ENCODE measurements around the gene MED22. TPM values are rescaled to one million over a fixed set of nuclear protein-coding genes. Genes with fewer than 3 reads are reported as not detected.

The MED22 gene
- total and polyA plus RNA-seq, 2 donors (not counting 1 experiment from before 2014, with no cell fraction given), result 13.9 to 17.8 TPM

GRCh38 chr9:133333566-133333965, 14.4 kb downstream of the MED22 start:
- Histone ChIP-seq H2AFZ (ENCODE audit: low read length) (no peak overlapping the region), H3K27ac (ENCODE audit: insufficient read depth, low read length) (no peak overlapping the region), H4K20me1 (ENCODE audit: control insufficient read depth, extremely low read depth, insufficient read depth, low read length) (no peaks in the 10 kb centered on the region), H3K4me3 (replicated peaks in 1 of 4; ENCODE audit: control extremely low read depth in 1 of 4, insufficient read depth in 1 of 4, low read depth in 3 of 4, low read length in 4 of 4) (no peak overlapping the region), H3K4me1 (ENCODE audit: control insufficient read depth, extremely low read depth, insufficient read depth, low read length) (peaks cover 2% of the 10 kb centered on the region), H3K9ac (ENCODE audit: insufficient read depth, low read length) (no peak overlapping the region), H3K9me3 (ENCODE audit: control insufficient read depth, insufficient read depth, low read depth, low read length) (no peaks in the 10 kb centered on the region), H3K4me2 (ENCODE audit: extremely low read depth, insufficient read depth, low read length) (no peak overlapping the region), H3K27me3 (ENCODE audit: control insufficient read depth, insufficient read depth, low read length) (no peaks in the 10 kb centered on the region), H3K36me3 (ENCODE audit: control insufficient read depth, insufficient read depth, low read length) (peaks cover 24% of the 10 kb centered on the region), H3K79me2 (ENCODE audit: control insufficient read depth, insufficient read depth, low read length) (peaks cover 13% of the 10 kb centered on the region)
- no peak for TF ChIP-seq EZH2 (IDR thresholded peaks at IDR 0.05; ENCODE audit: low read length, missing control alignments)
- TF ChIP-seq, protein P1, sequence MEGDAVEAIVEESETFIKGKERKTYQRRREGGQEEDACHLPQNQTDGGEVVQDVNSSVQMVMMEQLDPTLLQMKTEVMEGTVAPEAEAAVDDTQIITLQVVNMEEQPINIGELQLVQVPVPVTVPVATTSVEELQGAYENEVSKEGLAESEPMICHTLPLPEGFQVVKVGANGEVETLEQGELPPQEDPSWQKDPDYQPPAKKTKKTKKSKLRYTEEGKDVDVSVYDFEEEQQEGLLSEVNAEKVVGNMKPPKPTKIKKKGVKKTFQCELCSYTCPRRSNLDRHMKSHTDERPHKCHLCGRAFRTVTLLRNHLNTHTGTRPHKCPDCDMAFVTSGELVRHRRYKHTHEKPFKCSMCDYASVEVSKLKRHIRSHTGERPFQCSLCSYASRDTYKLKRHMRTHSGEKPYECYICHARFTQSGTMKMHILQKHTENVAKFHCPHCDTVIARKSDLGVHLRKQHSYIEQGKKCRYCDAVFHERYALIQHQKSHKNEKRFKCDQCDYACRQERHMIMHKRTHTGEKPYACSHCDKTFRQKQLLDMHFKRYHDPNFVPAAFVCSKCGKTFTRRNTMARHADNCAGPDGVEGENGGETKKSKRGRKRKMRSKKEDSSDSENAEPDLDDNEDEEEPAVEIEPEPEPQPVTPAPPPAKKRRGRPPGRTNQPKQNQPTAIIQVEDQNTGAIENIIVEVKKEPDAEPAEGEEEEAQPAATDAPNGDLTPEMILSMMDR (conservative IDR thresholded peaks at IDR 0.05 in 1 of 2, IDR thresholded peaks at IDR 0.05 in 1 of 2; ENCODE audit: low read depth in 1 of 2, low read length in 2 of 2), result no peak
- DNase-seq (ENCODE audit: low read depth in 2 of 2), result no peak

DNA sequence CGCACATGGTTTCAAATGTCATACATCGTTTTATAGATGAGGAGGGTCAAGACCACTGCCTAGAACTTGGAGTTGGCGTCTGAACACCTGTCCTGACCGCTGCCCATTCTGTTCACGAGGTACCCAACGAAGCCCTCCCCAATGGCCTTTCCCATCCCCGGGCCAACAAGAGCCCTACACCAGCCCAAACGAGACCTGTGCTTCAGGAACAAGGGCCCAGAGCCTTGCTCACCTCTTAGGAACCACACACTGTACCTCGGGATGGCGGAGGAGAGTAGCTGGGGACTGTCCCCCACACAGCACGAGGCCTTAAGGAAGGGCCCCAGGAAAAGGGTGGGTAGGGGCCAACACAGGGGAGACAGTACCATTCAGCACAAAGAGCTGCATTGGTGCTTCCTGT, 14.9 kb downstream of the MED22 start:
- Histone ChIP-seq H3K9ac (ENCODE audit: insufficient read depth, low read length) (no peak overlapping the region), H3K27ac (ENCODE audit: insufficient read depth, low read length) (no peak overlapping the region), H3K36me3 (ENCODE audit: control insufficient read depth, insufficient read depth, low read length) (peaks cover 24% of the 10 kb centered on the region), H4K20me1 (ENCODE audit: control insufficient read depth, extremely low read depth, insufficient read depth, low read length) (no peaks in the 10 kb centered on the region), H3K27me3 (ENCODE audit: control insufficient read depth, insufficient read depth, low read length) (no peaks in the 10 kb centered on the region), H3K4me1 (ENCODE audit: control insufficient read depth, extremely low read depth, insufficient read depth, low read length) (peaks cover 2% of the 10 kb centered on the region), H3K79me2 (ENCODE audit: control insufficient read depth, insufficient read depth, low read length) (peaks cover 13% of the 10 kb centered on the region), H3K4me3 (replicated peaks in 1 of 4; ENCODE audit: control extremely low read depth in 1 of 4, insufficient read depth in 1 of 4, low read depth in 3 of 4, low read length in 4 of 4) (no peak overlapping the region), H3K4me2 (ENCODE audit: extremely low read depth, insufficient read depth, low read length) (no peak overlapping the region), H3K9me3 (ENCODE audit: control insufficient read depth, insufficient read depth, low read depth, low read length) (no peaks in the 10 kb centered on the region), H2AFZ (ENCODE audit: low read length) (no peak overlapping the region)
- TF ChIP-seq, protein P1 (conservative IDR thresholded peaks at IDR 0.05 in 1 of 2, IDR thresholded peaks at IDR 0.05 in 1 of 2; ENCODE audit: low read depth in 1 of 2, low read length in 2 of 2), result no peak
- DNase-seq (ENCODE audit: low read depth in 2 of 2), result no peak

GRCh38 chr9:133332381-133332730, 15.6 kb downstream of the MED22 start:
- H3K9me3 ChIP-seq (ENCODE audit: control insufficient read depth, insufficient read depth, low read depth, low read length), result no peaks in the 10 kb centered on the region
- no peak overlapping the region for H3K27ac ChIP-seq (ENCODE audit: insufficient read depth, low read length)
- no peak for TF ChIP-seq EZH2 (IDR thresholded peaks at IDR 0.05; ENCODE audit: low read length, missing control alignments)
- TF ChIP-seq, protein P1 (conservative IDR thresholded peaks at IDR 0.05 in 1 of 2, IDR thresholded peaks at IDR 0.05 in 1 of 2; ENCODE audit: low read depth in 1 of 2, low read length in 2 of 2), result no peak
- peaks cover 24% of the 10 kb centered on the region for H3K36me3 ChIP-seq (ENCODE audit: control insufficient read depth, insufficient read depth, low read length)
- H3K4me2 ChIP-seq (ENCODE audit: extremely low read depth, insufficient read depth, low read length), result no peak overlapping the region
- H3K9ac ChIP-seq (ENCODE audit: insufficient read depth, low read length), result no peak overlapping the region
- H2AFZ ChIP-seq (ENCODE audit: low read length), result no peak overlapping the region
- H4K20me1 ChIP-seq (ENCODE audit: control insufficient read depth, extremely low read depth, insufficient read depth, low read length), result no peaks in the 10 kb centered on the region
- H3K27me3 ChIP-seq (ENCODE audit: control insufficient read depth, insufficient read depth, low read length), result no peaks in the 10 kb centered on the region
- H3K4me3 ChIP-seq (replicated peaks in 1 of 4; ENCODE audit: control extremely low read depth in 1 of 4, insufficient read depth in 1 of 4, low read depth in 3 of 4, low read length in 4 of 4), result no peak overlapping the region
- peaks cover 13% of the 10 kb centered on the region for H3K79me2 ChIP-seq (ENCODE audit: control insufficient read depth, insufficient read depth, low read length)
- H3K4me1 ChIP-seq (ENCODE audit: control insufficient read depth, extremely low read depth, insufficient read depth, low read length), result peaks cover 2% of the 10 kb centered on the region
- DNase-seq (ENCODE audit: low read depth in 2 of 2), result no peak
